H1 (cell line): Measurements from ENCODE around the gene CTNNA3. TPM values are rescaled to one million over a fixed set of nuclear protein-coding genes. Genes with fewer than 3 reads are reported as not detected.

ENCODE experiments used
- ATF3 ChIP-seq: IDR thresholded peaks from 2 replicates; pipeline ENCODE4 v1.6.1; 2011; ENCODE audit warnings: low read depth, mild to moderate bottlenecking, low read length; ENCODE audit not compliant: insufficient read depth
- BRCA1 ChIP-seq: IDR thresholded peaks from 2 replicates; pipeline ENCODE4 v1.6.1; 2012; ENCODE audit warnings: low read depth, low read length, improper control_type of control experiment
- polyA plus RNA-seq, 7 experiments: library from polyadenylated mRNA; depleted of rRNA in 3 of 7; stranded (reverse) in 5 of 7; unstranded in 2 of 7; fragments of >200 nt in 5 of 7; fragments of 200-250 nt in 2 of 7; gene quantifications; 1 replicate in 5 of 7; 2 replicates in 1 of 7; 4 replicates in 1 of 7; pipeline versions ENCODE4 v1.2.1 to v1.2.3, GENCODE V29; 2011 to 2013; ENCODE audit warnings: missing spikeins in 2 of 7, mixed read lengths in 2 of 7
- total RNA-seq: library from RNA; stranded (reverse); fragmentation: NEBNext Ultra II Directional; extraction: Animal tissue kit (Norgen Biotek cat#: 25700); gene quantifications from 2 replicates; pipeline ENCODE4 v1.2.1, GENCODE V29; 2021
- TF ChIP-seq, protein P1 (sequence below): fragments of 300-600 bp; sonication (generic); IDR thresholded peaks from 2 replicates; pipeline ENCODE4 v1.7.1; 2012; ENCODE audit warnings: low read length, moderate library complexity, mild to moderate bottlenecking, inconsistent platforms; ENCODE audit not compliant: insufficient replicate concordance

Gene CTNNA3
- total and polyA plus RNA-seq, 2 of the 8 experiments (the other 6 are each of a cell fraction or from before 2014, with no cell fraction given) = 1.3 to 1.5 TPM

GRCh38 chr10:67107670-67108069, 588.3 kb downstream of the CTNNA3 start (continued):
- TF ChIP-seq, protein P1, sequence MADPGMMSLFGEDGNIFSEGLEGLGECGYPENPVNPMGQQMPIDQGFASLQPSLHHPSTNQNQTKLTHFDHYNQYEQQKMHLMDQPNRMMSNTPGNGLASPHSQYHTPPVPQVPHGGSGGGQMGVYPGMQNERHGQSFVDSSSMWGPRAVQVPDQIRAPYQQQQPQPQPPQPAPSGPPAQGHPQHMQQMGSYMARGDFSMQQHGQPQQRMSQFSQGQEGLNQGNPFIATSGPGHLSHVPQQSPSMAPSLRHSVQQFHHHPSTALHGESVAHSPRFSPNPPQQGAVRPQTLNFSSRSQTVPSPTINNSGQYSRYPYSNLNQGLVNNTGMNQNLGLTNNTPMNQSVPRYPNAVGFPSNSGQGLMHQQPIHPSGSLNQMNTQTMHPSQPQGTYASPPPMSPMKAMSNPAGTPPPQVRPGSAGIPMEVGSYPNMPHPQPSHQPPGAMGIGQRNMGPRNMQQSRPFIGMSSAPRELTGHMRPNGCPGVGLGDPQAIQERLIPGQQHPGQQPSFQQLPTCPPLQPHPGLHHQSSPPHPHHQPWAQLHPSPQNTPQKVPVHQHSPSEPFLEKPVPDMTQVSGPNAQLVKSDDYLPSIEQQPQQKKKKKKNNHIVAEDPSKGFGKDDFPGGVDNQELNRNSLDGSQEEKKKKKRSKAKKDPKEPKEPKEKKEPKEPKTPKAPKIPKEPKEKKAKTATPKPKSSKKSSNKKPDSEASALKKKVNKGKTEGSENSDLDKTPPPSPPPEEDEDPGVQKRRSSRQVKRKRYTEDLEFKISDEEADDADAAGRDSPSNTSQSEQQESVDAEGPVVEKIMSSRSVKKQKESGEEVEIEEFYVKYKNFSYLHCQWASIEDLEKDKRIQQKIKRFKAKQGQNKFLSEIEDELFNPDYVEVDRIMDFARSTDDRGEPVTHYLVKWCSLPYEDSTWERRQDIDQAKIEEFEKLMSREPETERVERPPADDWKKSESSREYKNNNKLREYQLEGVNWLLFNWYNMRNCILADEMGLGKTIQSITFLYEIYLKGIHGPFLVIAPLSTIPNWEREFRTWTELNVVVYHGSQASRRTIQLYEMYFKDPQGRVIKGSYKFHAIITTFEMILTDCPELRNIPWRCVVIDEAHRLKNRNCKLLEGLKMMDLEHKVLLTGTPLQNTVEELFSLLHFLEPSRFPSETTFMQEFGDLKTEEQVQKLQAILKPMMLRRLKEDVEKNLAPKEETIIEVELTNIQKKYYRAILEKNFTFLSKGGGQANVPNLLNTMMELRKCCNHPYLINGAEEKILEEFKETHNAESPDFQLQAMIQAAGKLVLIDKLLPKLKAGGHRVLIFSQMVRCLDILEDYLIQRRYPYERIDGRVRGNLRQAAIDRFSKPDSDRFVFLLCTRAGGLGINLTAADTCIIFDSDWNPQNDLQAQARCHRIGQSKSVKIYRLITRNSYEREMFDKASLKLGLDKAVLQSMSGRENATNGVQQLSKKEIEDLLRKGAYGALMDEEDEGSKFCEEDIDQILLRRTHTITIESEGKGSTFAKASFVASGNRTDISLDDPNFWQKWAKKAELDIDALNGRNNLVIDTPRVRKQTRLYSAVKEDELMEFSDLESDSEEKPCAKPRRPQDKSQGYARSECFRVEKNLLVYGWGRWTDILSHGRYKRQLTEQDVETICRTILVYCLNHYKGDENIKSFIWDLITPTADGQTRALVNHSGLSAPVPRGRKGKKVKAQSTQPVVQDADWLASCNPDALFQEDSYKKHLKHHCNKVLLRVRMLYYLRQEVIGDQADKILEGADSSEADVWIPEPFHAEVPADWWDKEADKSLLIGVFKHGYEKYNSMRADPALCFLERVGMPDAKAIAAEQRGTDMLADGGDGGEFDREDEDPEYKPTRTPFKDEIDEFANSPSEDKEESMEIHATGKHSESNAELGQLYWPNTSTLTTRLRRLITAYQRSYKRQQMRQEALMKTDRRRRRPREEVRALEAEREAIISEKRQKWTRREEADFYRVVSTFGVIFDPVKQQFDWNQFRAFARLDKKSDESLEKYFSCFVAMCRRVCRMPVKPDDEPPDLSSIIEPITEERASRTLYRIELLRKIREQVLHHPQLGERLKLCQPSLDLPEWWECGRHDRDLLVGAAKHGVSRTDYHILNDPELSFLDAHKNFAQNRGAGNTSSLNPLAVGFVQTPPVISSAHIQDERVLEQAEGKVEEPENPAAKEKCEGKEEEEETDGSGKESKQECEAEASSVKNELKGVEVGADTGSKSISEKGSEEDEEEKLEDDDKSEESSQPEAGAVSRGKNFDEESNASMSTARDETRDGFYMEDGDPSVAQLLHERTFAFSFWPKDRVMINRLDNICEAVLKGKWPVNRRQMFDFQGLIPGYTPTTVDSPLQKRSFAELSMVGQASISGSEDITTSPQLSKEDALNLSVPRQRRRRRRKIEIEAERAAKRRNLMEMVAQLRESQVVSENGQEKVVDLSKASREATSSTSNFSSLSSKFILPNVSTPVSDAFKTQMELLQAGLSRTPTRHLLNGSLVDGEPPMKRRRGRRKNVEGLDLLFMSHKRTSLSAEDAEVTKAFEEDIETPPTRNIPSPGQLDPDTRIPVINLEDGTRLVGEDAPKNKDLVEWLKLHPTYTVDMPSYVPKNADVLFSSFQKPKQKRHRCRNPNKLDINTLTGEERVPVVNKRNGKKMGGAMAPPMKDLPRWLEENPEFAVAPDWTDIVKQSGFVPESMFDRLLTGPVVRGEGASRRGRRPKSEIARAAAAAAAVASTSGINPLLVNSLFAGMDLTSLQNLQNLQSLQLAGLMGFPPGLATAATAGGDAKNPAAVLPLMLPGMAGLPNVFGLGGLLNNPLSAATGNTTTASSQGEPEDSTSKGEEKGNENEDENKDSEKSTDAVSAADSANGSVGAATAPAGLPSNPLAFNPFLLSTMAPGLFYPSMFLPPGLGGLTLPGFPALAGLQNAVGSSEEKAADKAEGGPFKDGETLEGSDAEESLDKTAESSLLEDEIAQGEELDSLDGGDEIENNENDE = no peak
- no peak for TF ChIP-seq BRCA1
- TF ChIP-seq ATF3 = no peak
